Small intestine (tissue), 16 donors: ENCODE results near the gene ACP7. TPM values are rescaled to one million over a fixed set of nuclear protein-coding genes. Genes with fewer than 3 reads are reported as not detected.

Source experiments
- DNase-seq, 2 donors: peaks; one replicate each; pipeline versions ENCODE4 v3.0.0 to v3.0.0-alpha.2; 2013
- FAIRE-seq: peaks from 2 replicates; lab custom pipeline; 2012; peaks lifted over from hg19 to GRCh38; lab: Jason Lieb, UNC
- H3K27ac ChIP-seq, 3 donors: one replicate each; pipeline ENCODE4 v1.5.1; 2013; ENCODE audit warnings: low read length in 2 of 3, mild to moderate bottlenecking in 2 of 3, control low read depth in 1 of 3, inconsistent platforms in 1 of 3, low read depth in 1 of 3, moderate library complexity in 1 of 3
- H3K27me3 ChIP-seq, 3 donors: one replicate each; pipeline ENCODE4 v1.6.1; 2013; ENCODE audit warnings: low read length in 3 of 3, inconsistent platforms in 1 of 3; ENCODE audit not compliant: control insufficient read depth in 3 of 3, insufficient read depth in 3 of 3
- H3K36me3 ChIP-seq, 3 donors: one replicate each; pipeline ENCODE4 v1.6.1; 2013; ENCODE audit warnings: low read length in 3 of 3, inconsistent platforms in 1 of 3, low read depth in 1 of 3, mild to moderate bottlenecking in 1 of 3, moderate library complexity in 1 of 3; ENCODE audit not compliant: control insufficient read depth in 3 of 3, insufficient read depth in 2 of 3
- H3K4me1 ChIP-seq, 3 donors: one replicate each; pipeline ENCODE4 v1.6.1; 2013; ENCODE audit warnings: low read length in 2 of 3, inconsistent platforms in 1 of 3, low read depth in 1 of 3, mild to moderate bottlenecking in 1 of 3, moderate library complexity in 1 of 3; ENCODE audit not compliant: control insufficient read depth in 3 of 3, insufficient read depth in 2 of 3
- H3K4me3 ChIP-seq, 3 donors: one replicate each; pipeline ENCODE4 v1.5.1; 2013; ENCODE audit warnings: low read length in 3 of 3, control low read depth in 1 of 3, inconsistent platforms in 1 of 3, low read depth in 1 of 3, mild to moderate bottlenecking in 1 of 3, moderate library complexity in 1 of 3
- H3K9me3 ChIP-seq, 2 donors: one replicate each; pipeline ENCODE4 v1.6.1; 2013; ENCODE audit warnings: low read depth in 1 of 2, low read length in 1 of 2; ENCODE audit not compliant: control insufficient read depth in 2 of 2, insufficient read depth in 1 of 2
- WGBS, 3 donors: extraction: QIAGEN DNeasy Blood & Tissue Kit; methylation state at CpG; one replicate each; pipeline ENCODE4 v1.1.7; 2013; 5-methylcytosine and 5-hydroxymethylcytosine counted together
- long read RNA-seq, 10 donors: transcript quantifications; one replicate each; lab custom pipeline, GENCODE V29; 2026
- polyA plus RNA-seq, 4 donors: library from polyadenylated mRNA; stranded (reverse) in 3 of 4; unstranded in 1 of 4; fragments of 200-250 nt in 3 of 4; fragments of 120-200 nt in 1 of 4; gene quantifications; one replicate each; pipeline versions ENCODE4 v1.2.1 to v1.2.3, GENCODE V29; 2013
- donor health status: healthy with polysubstance abuse.
- donor health status: control.
- donor health status: control.
- donor health status: Bipolar disorder and iron deficiency.
- donor health status: healthy.

ACP7 gene
- polyA plus RNA-seq: 1 to 10 TPM in 1 of 4 donors, under 1 TPM in 1, not detected in 2; 0.01 to 2.9 TPM
- long read RNA-seq, donor 1, partial matches to known transcripts: 0 of 2 reads
- long read RNA-seq, donor 1, other reads (novel, unspliced or antisense): 0 of 2 reads
- long read RNA-seq, donor 2: 0 reads
- long read RNA-seq, donor 3: 0 reads
- long read RNA-seq, donor 4: 0 reads
- long read RNA-seq, donor 5: 0 reads
- long read RNA-seq, donor 6: 0 reads
- long read RNA-seq, donor 7: 0 reads
- long read RNA-seq, donor 8: 0 reads
- long read RNA-seq, donor 9: 0 reads
- long read RNA-seq, donor 10: 0 reads

GRCh38 chr19:39083983-39084731 is at the start of gene ACP7:
TSS of gene ACP7 (plus strand) at chr19:39084368. CDS start at chr19:39085270, 902 bp downstream.
- 4 to 7% (median 5%) methylated on average over 34 to 54 of the region's 54 CpGs for WGBS, 3 donors
- peak in 1 of 2 donors; percentile 61 for DNase-seq
- H3K27me3 ChIP-seq: peaks cover 0 to 38% (median 21%) of the 10 kb centered on the region in 3 donors
- no peak within 1 kb of the TSS for H3K27ac ChIP-seq
- H3K4me1 ChIP-seq: peaks cover 0 to 21% (median 0%) of the 10 kb centered on the region in 3 donors
- H3K36me3 ChIP-seq: no peaks in the 10 kb centered on the region
- FAIRE-seq: no peak
- H3K4me3 ChIP-seq: peak within 1 kb of the TSS in 2 of 3 donors; percentile 26 to 31
- no peaks in the 10 kb centered on the region for H3K9me3 ChIP-seq

- DNase-seq: peak; percentile 36 to 52
Observed at GRCh38 chr19:39036581-39036980, 47.6 kb upstream of the ACP7 start.

GRCh38 chr19:39037194-39037593 is 47.0 kb upstream of the ACP7 start:
- 59 to 61% (median 60%) methylated on average over 2 of the region's 2 CpGs for WGBS, 3 donors
- H3K9me3 ChIP-seq: peaks cover 0 to 8% of the 10 kb centered on the region in 2 donors

More at GRCh38 chr19:39036581-39036980, 47.6 kb upstream of the ACP7 start:
- no peak for FAIRE-seq
- no peak overlapping the region for H3K27ac ChIP-seq
- no peaks in the 10 kb centered on the region for H3K27me3 ChIP-seq
- no peaks in the 10 kb centered on the region for H3K36me3 ChIP-seq
- peaks cover 0 to 8% of the 10 kb centered on the region in 2 donors for H3K9me3 ChIP-seq
- H3K4me1 ChIP-seq: peaks cover 0 to 32% (median 0%) of the 10 kb centered on the region in 3 donors
- H3K4me3 ChIP-seq: no peak overlapping the region

GRCh38 chr19:39038098-39038497 is 46.1 kb upstream of the ACP7 start:
- no peak for FAIRE-seq
- H3K27me3 ChIP-seq: no peaks in the 10 kb centered on the region
- DNase-seq: peak; percentile 75 to 80
- no peak overlapping the region for H3K4me3 ChIP-seq
- H3K9me3 ChIP-seq: peaks cover 0 to 8% of the 10 kb centered on the region in 2 donors
- peaks cover 0 to 21% (median 0%) of the 10 kb centered on the region in 3 donors for H3K4me1 ChIP-seq
- H3K27ac ChIP-seq: no peak overlapping the region
- no peaks in the 10 kb centered on the region for H3K36me3 ChIP-seq
- WGBS, 3 donors: 5 to 14% (median 9%) methylated on average over 8 to 9 of the region's 9 CpGs

More at GRCh38 chr19:39037194-39037593, 47.0 kb upstream of the ACP7 start:
- DNase-seq (no peak), FAIRE-seq (no peak)
- no peaks in the 10 kb centered on the region for H3K36me3 ChIP-seq
- H3K4me3 ChIP-seq: no peak overlapping the region
- peaks cover 0 to 30% (median 0%) of the 10 kb centered on the region in 3 donors for H3K4me1 ChIP-seq
- no peaks in the 10 kb centered on the region for H3K27me3 ChIP-seq
- no peak overlapping the region for H3K27ac ChIP-seq

- Histone ChIP-seq H3K9me3 (peaks cover 0 to 13% of the 10 kb centered on the region in 2 donors), H3K27ac (peak overlapping the region; percentile 8 to 61 (median 15)), H3K4me1 (peaks cover 0 to 22% (median 3%) of the 10 kb centered on the region in 3 donors), H3K4me3 (no peak overlapping the region), H3K36me3 (no peaks in the 10 kb centered on the region), H3K27me3 (no peaks in the 10 kb centered on the region)
- FAIRE-seq (no peak), DNase-seq (peak in 1 of 2 donors; percentile 15)
- WGBS, 3 donors: 41 to 64% (median 56%) methylated on average over 6 of the region's 6 CpGs
Observed at GRCh38 chr19:39045506-39045905, 38.7 kb upstream of the ACP7 start.

- no peak overlapping the region for H3K4me3 ChIP-seq
- FAIRE-seq (no peak), DNase-seq (peak; percentile 29 to 82)
- no peaks in the 10 kb centered on the region for H3K36me3 ChIP-seq
- H3K27me3 ChIP-seq: no peaks in the 10 kb centered on the region
- WGBS, 3 donors: 56 to 79% (median 75%) methylated on average over 7 of the region's 7 CpGs
- peak overlapping the region; percentile 8 to 84 (median 42) for H3K27ac ChIP-seq
- H3K4me1 ChIP-seq: peaks cover 0 to 22% (median 3%) of the 10 kb centered on the region in 3 donors
- H3K9me3 ChIP-seq: peaks cover 0 to 9% of the 10 kb centered on the region in 2 donors
Observed at GRCh38 chr19:39046037-39046821, 37.9 kb upstream of the ACP7 start.

- Histone ChIP-seq H3K4me1 (peaks cover 0 to 22% (median 3%) of the 10 kb centered on the region in 3 donors), H3K27ac (peak overlapping the region in 2 of 3 donors; percentile 8 to 50)
- FAIRE-seq: no peak
Observed at GRCh38 chr19:39047073-39047472, 37.1 kb upstream of the ACP7 start.

More at GRCh38 chr19:39047073-39047472, 37.1 kb upstream of the ACP7 start:
- Histone ChIP-seq H3K36me3 (no peaks in the 10 kb centered on the region), H3K27me3 (no peaks in the 10 kb centered on the region), H3K4me3 (no peak overlapping the region), H3K9me3 (peaks cover 0 to 9% of the 10 kb centered on the region in 2 donors)
- peak; percentile 69 to 91 for DNase-seq
- 18 to 47% (median 31%) methylated on average over 2 of the region's 2 CpGs for WGBS, 3 donors
